SU-DHL-6 (cell line): ENCODE results near the gene HMGB2.

Experiments
- H2AFZ ChIP-seq: fragments of 200-600 bp; sonication (generic); 2 replicates; pipeline ENCODE4 v1.6.1; 2014; ENCODE audit warnings: low read depth, mild to moderate bottlenecking, moderate library complexity, mixed read lengths, antibody characterized with exemption, low read length; ENCODE audit not compliant: severe bottlenecking
- H3F3A ChIP-seq: fragments of 200-600 bp; shearing (Covaris generic); 2 replicates; pipeline ENCODE4 v1.6.0; 2016; ENCODE audit warnings: antibody characterized with exemption, mild to moderate bottlenecking; ENCODE audit not compliant: insufficient read depth
- H3K27ac ChIP-seq: fragments of 200-600 bp; sonication (generic); 2 replicates; pipeline ENCODE4 v1.5.1; 2016; ENCODE audit warnings: low read depth, mild to moderate bottlenecking, low read length, moderate library complexity, mixed read lengths
- H3K27me3 ChIP-seq: fragments of 200-600 bp; sonication (generic), shearing (Covaris generic); 2 replicates; pipeline ENCODE4 v1.6.0; 2014; ENCODE audit warnings: mild to moderate bottlenecking, low read length
- H3K36me3 ChIP-seq: fragments of 200-600 bp; sonication (generic); 2 replicates; pipeline ENCODE4 v1.6.1; 2014; ENCODE audit warnings: mild to moderate bottlenecking, low read length, mixed read lengths
- H3K4me2 ChIP-seq: fragments of 300-600, 200-600 bp; shearing (Covaris generic), sonication (generic); 2 replicates; pipeline ENCODE4 v1.6.0; 2014; ENCODE audit warnings: low read length, low read depth, mild to moderate bottlenecking; ENCODE audit not compliant: poor library complexity, severe bottlenecking
- H3K4me3 ChIP-seq: fragments of 200-600 bp; sonication (generic); 2 replicates; pipeline ENCODE4 v1.5.1; 2014; ENCODE audit warnings: antibody characterized with exemption, low read length, mild to moderate bottlenecking, mixed read lengths; ENCODE audit not compliant: insufficient read depth, poor library complexity, severe bottlenecking
- H3K79me2 ChIP-seq: fragments of 200-600 bp; sonication (generic); 2 replicates; pipeline ENCODE4 v1.6.1; 2014; ENCODE audit warnings: mild to moderate bottlenecking, low read length, moderate library complexity; ENCODE audit not compliant: insufficient read depth
- H3K9ac ChIP-seq: fragments of 200-600 bp; sonication (generic); 2 replicates; pipeline ENCODE4 v1.7.0; 2014; ENCODE audit warnings: mild to moderate bottlenecking, low read length
- H3K9me2 ChIP-seq: fragments of 200-600 bp; sonication (generic); replicated peaks from 2 replicates; pipeline ENCODE4 v1.6.1; 2014; ENCODE audit warnings: low read length; ENCODE audit not compliant: insufficient read depth
- H3K9me3 ChIP-seq: fragments of 200-600 bp; sonication (generic); 2 replicates; pipeline ENCODE4 v1.6.1; 2014; ENCODE audit warnings: low read length, mixed read lengths; ENCODE audit not compliant: insufficient read depth
- H4K20me1 ChIP-seq: fragments of 200-600 bp; sonication (generic); 2 replicates; pipeline ENCODE4 v1.6.1; 2014; ENCODE audit warnings: low read depth, mild to moderate bottlenecking, antibody characterized with exemption, low read length, moderate library complexity, mixed read lengths
- CTCF ChIP-seq: fragments of 200-600 bp; sonication (generic); IDR thresholded peaks from one replicate; pipeline ENCODE4 v1.5.1; 2017; ENCODE audit warnings: antibody characterized with exemption, mild to moderate bottlenecking, low read length, moderate library complexity; ENCODE audit not compliant: insufficient read depth, poor library complexity, severe bottlenecking
- EZH2phosphoT487 ChIP-seq: fragments of 200-600 bp; sonication (generic), shearing (Covaris generic); conservative IDR thresholded peaks from 2 replicates; pipeline ENCODE4 v1.6.1; 2018; ENCODE audit warnings: mild to moderate bottlenecking, antibody characterized with exemption, low read length, moderate library complexity, mixed read lengths

The HMGB2 gene

GRCh38 chr4:173380987-173381386 is 46.8 kb upstream of the HMGB2 start:
- Histone ChIP-seq H4K20me1 (no peaks in the 10 kb centered on the region), H2AFZ (no peak overlapping the region), H3K9me3 (no peaks in the 10 kb centered on the region), H3F3A (peaks cover 10% of the 10 kb centered on the region; the same call in 1 of the 2 replicates), H3K4me2 (no peak overlapping the region), H3K79me2 (no peaks in the 10 kb centered on the region), H3K4me3 (no peak overlapping the region), H3K9me2 (no peaks in the 10 kb centered on the region), H3K27ac (no peak overlapping the region), H3K9ac (no peak overlapping the region), H3K36me3 (peaks cover 27% of the 10 kb centered on the region), H3K27me3 (no peaks in the 10 kb centered on the region)
- TF ChIP-seq CTCF (no peak), EZH2phosphoT487 (no peak)

GRCh38 chr4:173379929-173380328 is 45.8 kb upstream of the HMGB2 start:
- Histone ChIP-seq H4K20me1 (no peaks in the 10 kb centered on the region), H3K4me3 (no peak overlapping the region), H3K9ac (no peak overlapping the region), H3K79me2 (no peaks in the 10 kb centered on the region), H3K9me3 (no peaks in the 10 kb centered on the region), H3F3A (peaks cover 10% of the 10 kb centered on the region; the same call in 1 of the 2 replicates), H3K4me2 (no peak overlapping the region), H3K27ac (no peak overlapping the region), H3K36me3 (peaks cover 30% of the 10 kb centered on the region), H2AFZ (no peak overlapping the region), H3K9me2 (no peaks in the 10 kb centered on the region), H3K27me3 (no peaks in the 10 kb centered on the region)
- TF ChIP-seq CTCF: no peak
- TF ChIP-seq EZH2phosphoT487: no peak

- Histone ChIP-seq H3K9me2 (no peaks in the 10 kb centered on the region), H3K79me2 (peaks cover 32% of the 10 kb centered on the region), H3K36me3 (peaks cover 32% of the 10 kb centered on the region), H2AFZ (no peak overlapping the region), H3K9me3 (no peaks in the 10 kb centered on the region), H3K9ac (no peak overlapping the region), H4K20me1 (no peaks in the 10 kb centered on the region), H3K4me2 (peak overlapping the region; percentile 7), H3F3A (peaks cover 13% of the 10 kb centered on the region), H3K4me3 (no peak overlapping the region), H3K27ac (no peak overlapping the region), H3K27me3 (no peaks in the 10 kb centered on the region)
- no peak for TF ChIP-seq CTCF
- no peak for TF ChIP-seq EZH2phosphoT487
Measured at GRCh38 chr4:173374588-173374987, 40.4 kb upstream of the HMGB2 start.
